ENCODE results near the gene TRAF2.

TRAF2 gene

GRCh38 chr9:136960212-136960937 is 74.1 kb downstream of the TRAF2 start:
- TF ChIP-seq TAF1 (IDR thresholded peaks at IDR 0.05; ENCODE audit: low read depth, low read length) (no peak), SPI1 (IDR thresholded peaks at IDR 0.05; ENCODE audit: low read depth, low read length) (no peak), PAX5 (IDR thresholded peaks at IDR 0.05; ENCODE audit: insufficient read depth, low read length, severe bottlenecking) (no peak), POLR2A (IDR thresholded peaks at IDR 0.05; ENCODE audit: low read depth, low read length) (no peak), POU2F2 (IDR thresholded peaks at IDR 0.05; ENCODE audit: low read depth, low read length) (no peak), POLR2AphosphoS5 (IDR thresholded peaks at IDR 0.05; ENCODE audit: low read depth, low read length) (no peak)
- DNase-seq (ENCODE audit: insufficient read length, low spot score): no peak
- FAIRE-seq: no peak

- TF ChIP-seq PAX5 (IDR thresholded peaks at IDR 0.05; ENCODE audit: insufficient read depth, low read length, severe bottlenecking) (no peak), SPI1 (IDR thresholded peaks at IDR 0.05; ENCODE audit: low read depth, low read length) (no peak), TAF1 (IDR thresholded peaks at IDR 0.05; ENCODE audit: low read depth, low read length) (no peak), POLR2A (IDR thresholded peaks at IDR 0.05; ENCODE audit: low read depth, low read length) (no peak), POU2F2 (IDR thresholded peaks at IDR 0.05; ENCODE audit: low read depth, low read length) (no peak), POLR2AphosphoS5 (IDR thresholded peaks at IDR 0.05; ENCODE audit: low read depth, low read length) (no peak)
- no peak for DNase-seq (ENCODE audit: insufficient read length, low spot score)
- FAIRE-seq: no peak
These were observed 74.6 kb downstream of the TRAF2 start for GRCh38 chr9:136960938-136961275.

- DNase-seq (ENCODE audit: insufficient read length, low spot score) (no peak), FAIRE-seq (no peak)
- TF ChIP-seq POLR2A (IDR thresholded peaks at IDR 0.05; ENCODE audit: low read depth, low read length) (no peak), PAX5 (IDR thresholded peaks at IDR 0.05; ENCODE audit: insufficient read depth, low read length, severe bottlenecking) (no peak), TAF1 (IDR thresholded peaks at IDR 0.05; ENCODE audit: low read depth, low read length) (no peak), POU2F2 (IDR thresholded peaks at IDR 0.05; ENCODE audit: low read depth, low read length) (no peak), SPI1 (IDR thresholded peaks at IDR 0.05; ENCODE audit: low read depth, low read length) (no peak), POLR2AphosphoS5 (IDR thresholded peaks at IDR 0.05; ENCODE audit: low read depth, low read length) (no peak)
These were observed 75.2 kb downstream of the TRAF2 start for GRCh38 chr9:136961279-136962065.

- DNase-seq (ENCODE audit: insufficient read length, low spot score): no peak
- FAIRE-seq: no peak
- TF ChIP-seq POLR2AphosphoS5 (IDR thresholded peaks at IDR 0.05; ENCODE audit: low read depth, low read length): no peak
- no peak for TF ChIP-seq TAF1 (IDR thresholded peaks at IDR 0.05; ENCODE audit: low read depth, low read length)
- TF ChIP-seq POLR2A (IDR thresholded peaks at IDR 0.05; ENCODE audit: low read depth, low read length): no peak
- no peak for TF ChIP-seq POU2F2 (IDR thresholded peaks at IDR 0.05; ENCODE audit: low read depth, low read length)
- no peak for TF ChIP-seq PAX5 (IDR thresholded peaks at IDR 0.05; ENCODE audit: insufficient read depth, low read length, severe bottlenecking)
- TF ChIP-seq SPI1 (IDR thresholded peaks at IDR 0.05; ENCODE audit: low read depth, low read length): no peak
These were observed 75.8 kb downstream of the TRAF2 start for GRCh38 chr9:136962163-136962562.

- FAIRE-seq (no peak), DNase-seq (ENCODE audit: insufficient read length, low spot score) (no peak)
- no peak for TF ChIP-seq TAF1 (IDR thresholded peaks at IDR 0.05; ENCODE audit: low read depth, low read length)
- no peak for TF ChIP-seq POLR2AphosphoS5 (IDR thresholded peaks at IDR 0.05; ENCODE audit: low read depth, low read length)
- TF ChIP-seq POU2F2 (IDR thresholded peaks at IDR 0.05; ENCODE audit: low read depth, low read length): no peak
- TF ChIP-seq POLR2A (IDR thresholded peaks at IDR 0.05; ENCODE audit: low read depth, low read length): no peak
These were observed 76.5 kb downstream of the TRAF2 start for GRCh38 chr9:136962701-136963248.

- FAIRE-seq: no peak
- TF ChIP-seq POLR2AphosphoS5 (IDR thresholded peaks at IDR 0.05; ENCODE audit: low read depth, low read length): no peak
- no peak for TF ChIP-seq SPI1 (IDR thresholded peaks at IDR 0.05; ENCODE audit: low read depth, low read length)
- no peak for TF ChIP-seq TAF1 (IDR thresholded peaks at IDR 0.05; ENCODE audit: low read depth, low read length)
- no peak for TF ChIP-seq POU2F2 (IDR thresholded peaks at IDR 0.05; ENCODE audit: low read depth, low read length)
- no peak for TF ChIP-seq PAX5 (IDR thresholded peaks at IDR 0.05; ENCODE audit: insufficient read depth, low read length, severe bottlenecking)
- no peak for TF ChIP-seq POLR2A (IDR thresholded peaks at IDR 0.05; ENCODE audit: low read depth, low read length)
These were observed 77.0 kb downstream of the TRAF2 start for GRCh38 chr9:136963341-136963740.

GRCh38 chr9:136963751-136964150 is 77.4 kb downstream of the TRAF2 start:
- TF ChIP-seq TAF1 (IDR thresholded peaks at IDR 0.05; ENCODE audit: low read depth, low read length) (no peak), POLR2AphosphoS5 (IDR thresholded peaks at IDR 0.05; ENCODE audit: low read depth, low read length) (no peak), POU2F2 (IDR thresholded peaks at IDR 0.05; ENCODE audit: low read depth, low read length) (no peak), SPI1 (IDR thresholded peaks at IDR 0.05; ENCODE audit: low read depth, low read length) (no peak), PAX5 (IDR thresholded peaks at IDR 0.05; ENCODE audit: insufficient read depth, low read length, severe bottlenecking) (no peak), POLR2A (IDR thresholded peaks at IDR 0.05; ENCODE audit: low read depth, low read length) (no peak)
- no peak for DNase-seq (ENCODE audit: insufficient read length, low spot score)
- no peak for FAIRE-seq

More at GRCh38 chr9:136963341-136963740, 77.0 kb downstream of the TRAF2 start:
- DNase-seq (ENCODE audit: insufficient read length, low spot score): no peak

GRCh38 chr9:136964171-136964689 is 77.9 kb downstream of the TRAF2 start:
- no peak for DNase-seq (ENCODE audit: insufficient read length, low spot score)
- no peak for FAIRE-seq

More at GRCh38 chr9:136964171-136964689, 77.9 kb downstream of the TRAF2 start:
- no peak for TF ChIP-seq TAF1 (IDR thresholded peaks at IDR 0.05; ENCODE audit: low read depth, low read length)
- TF ChIP-seq SPI1 (IDR thresholded peaks at IDR 0.05; ENCODE audit: low read depth, low read length): no peak
- TF ChIP-seq POLR2A (IDR thresholded peaks at IDR 0.05; ENCODE audit: low read depth, low read length): no peak
- TF ChIP-seq POLR2AphosphoS5 (IDR thresholded peaks at IDR 0.05; ENCODE audit: low read depth, low read length): no peak
- TF ChIP-seq PAX5 (IDR thresholded peaks at IDR 0.05; ENCODE audit: insufficient read depth, low read length, severe bottlenecking): no peak
- TF ChIP-seq POU2F2 (IDR thresholded peaks at IDR 0.05; ENCODE audit: low read depth, low read length): no peak
